GM15510 (cell line): ENCODE measurements around the gene FAHD1.

Source experiments
- POLR2A ChIP-seq: IDR thresholded peaks from 3 replicates; pipeline ENCODE4 v1.6.1; 2011; ENCODE audit warnings: borderline replicate concordance; ENCODE audit not compliant: insufficient read length; ENCODE audit errors: extremely low read depth

Gene FAHD1

DNA sequence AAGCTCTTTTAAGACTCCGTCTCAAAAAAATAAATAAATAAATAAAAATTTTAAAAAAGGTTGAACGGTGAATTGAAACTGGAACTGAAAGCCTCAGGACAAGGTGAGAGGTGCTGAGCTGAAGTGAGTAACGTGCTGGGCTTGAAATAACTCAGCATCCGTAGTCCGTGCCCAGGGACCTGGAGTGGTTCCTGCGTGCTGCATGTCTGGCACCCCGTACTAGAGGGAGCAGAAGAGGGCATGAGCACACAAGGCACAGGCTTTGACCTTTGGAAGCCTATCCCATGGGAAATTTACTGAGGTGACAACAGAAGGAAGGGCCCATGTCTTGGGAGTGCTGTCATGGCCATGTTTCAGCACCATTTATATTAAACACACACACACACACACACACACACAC lies 49.5 kb downstream of the FAHD1 start:
- no peak for TF ChIP-seq POLR2A

DNA sequence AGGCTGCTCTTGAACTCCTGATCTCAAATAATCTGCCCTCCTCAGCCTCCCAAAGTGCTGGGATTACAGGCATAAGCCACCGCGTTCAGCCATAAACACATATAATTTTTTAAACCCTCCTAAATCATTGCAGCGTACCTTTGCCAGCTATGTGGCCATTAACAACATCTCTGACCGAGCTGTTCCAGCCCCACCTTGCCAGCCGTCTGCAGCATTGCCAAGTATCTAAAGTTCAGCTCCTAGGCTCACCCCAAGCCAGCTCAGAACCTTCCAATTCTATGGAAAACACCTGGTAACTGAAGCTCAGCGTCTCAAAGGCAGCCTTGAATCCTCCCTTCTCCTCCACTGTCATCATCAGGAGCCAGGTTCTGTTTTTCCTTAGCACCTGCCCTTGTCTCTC lies 50.1 kb downstream of the FAHD1 start:
- no peak for TF ChIP-seq POLR2A

DNA sequence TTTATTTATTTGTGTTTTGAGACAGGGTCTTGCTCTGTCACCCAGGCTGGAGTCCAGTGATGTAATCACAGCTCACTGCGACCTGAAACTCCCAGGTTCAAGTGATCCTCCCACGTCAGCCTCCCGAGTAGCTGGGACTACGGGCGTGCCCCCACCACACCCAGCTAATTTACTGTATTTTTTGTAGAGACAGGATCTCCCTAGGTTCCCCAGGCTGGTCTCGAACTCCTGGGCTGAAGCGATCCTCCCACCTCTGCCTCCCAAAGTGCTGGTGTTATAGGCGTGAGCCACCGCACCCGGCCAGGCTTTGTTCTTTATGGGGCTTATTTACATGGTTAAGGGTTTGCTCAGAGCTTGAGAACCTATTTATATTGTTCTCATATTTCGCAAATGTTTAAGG lies 50.8 kb downstream of the FAHD1 start:
- TF ChIP-seq POLR2A: no peak

DNA sequence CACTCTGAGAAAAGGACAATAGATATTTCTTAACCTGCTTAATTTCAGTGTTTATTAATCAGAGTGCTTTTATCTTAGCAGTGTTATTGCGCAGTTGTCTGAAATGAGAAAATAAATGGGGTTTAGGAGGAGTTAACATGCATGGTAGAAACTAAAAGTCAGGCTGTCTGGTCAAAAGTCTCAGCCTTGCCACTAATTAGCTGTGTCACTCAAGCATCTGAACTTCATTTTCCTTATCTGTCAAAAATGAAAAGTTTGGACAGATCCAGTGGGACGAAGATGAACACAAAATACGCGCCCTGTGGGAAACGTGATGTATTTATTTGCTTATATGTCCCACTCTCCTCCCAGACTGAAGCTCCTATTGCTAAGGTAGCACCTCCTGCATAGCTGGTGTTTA lies 51.2 kb downstream of the FAHD1 start:
- TF ChIP-seq POLR2A: no peak
